ENCODE results near the gene TTC19. TPM values are rescaled to one million over a fixed set of nuclear protein-coding genes. Genes with fewer than 3 reads are reported as not detected.

TTC19 gene, protein sequence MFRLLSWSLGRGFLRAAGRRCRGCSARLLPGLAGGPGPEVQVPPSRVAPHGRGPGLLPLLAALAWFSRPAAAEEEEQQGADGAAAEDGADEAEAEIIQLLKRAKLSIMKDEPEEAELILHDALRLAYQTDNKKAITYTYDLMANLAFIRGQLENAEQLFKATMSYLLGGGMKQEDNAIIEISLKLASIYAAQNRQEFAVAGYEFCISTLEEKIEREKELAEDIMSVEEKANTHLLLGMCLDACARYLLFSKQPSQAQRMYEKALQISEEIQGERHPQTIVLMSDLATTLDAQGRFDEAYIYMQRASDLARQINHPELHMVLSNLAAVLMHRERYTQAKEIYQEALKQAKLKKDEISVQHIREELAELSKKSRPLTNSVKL
- 76.1 TPM for total RNA-seq

DNA sequence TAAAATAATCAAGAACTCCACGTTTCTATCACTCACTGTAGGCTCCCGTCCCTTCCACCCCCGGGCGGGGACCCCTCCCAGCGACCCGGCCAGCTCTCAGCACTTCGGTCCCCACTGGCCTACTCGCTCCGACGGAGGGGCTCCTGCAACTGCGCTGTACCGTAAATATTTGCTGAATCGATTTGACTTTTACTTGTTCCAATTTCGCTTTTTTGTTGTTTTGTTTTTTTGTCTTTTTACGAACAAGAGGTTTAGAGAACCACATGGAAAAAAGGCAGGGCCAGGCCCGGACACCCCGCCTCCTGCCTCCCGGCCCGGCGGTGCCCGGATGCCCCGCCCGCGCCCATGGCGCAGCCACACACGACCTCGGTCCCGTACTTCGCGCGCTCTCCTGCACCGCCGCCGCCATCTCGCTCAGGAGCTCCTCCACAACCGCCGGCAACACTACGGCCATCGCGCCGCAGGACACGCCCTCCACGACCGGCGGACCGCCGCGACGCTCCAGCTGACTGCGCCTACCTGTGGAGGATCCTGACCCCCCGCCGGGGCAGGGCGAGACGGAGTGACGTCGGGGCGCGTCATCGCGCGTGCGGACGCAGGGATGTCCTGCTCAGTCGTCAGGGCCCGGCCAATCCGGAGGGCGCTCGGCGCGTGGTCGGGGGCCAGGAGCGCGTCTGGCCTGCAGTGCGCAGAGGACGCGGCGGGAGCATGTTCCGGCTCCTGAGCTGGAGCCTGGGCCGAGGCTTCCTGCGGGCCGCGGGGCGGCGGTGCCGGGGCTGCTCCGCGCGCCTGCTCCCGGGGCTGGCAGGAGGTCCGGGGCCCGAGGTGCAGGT is at the start of gene TTC19, which contains the start of gene ZSWIM7:
TTC19 (plus strand) TSS at position 684 of the 833 bp plus-strand sequence; CDS start at position 709, 25 bp downstream.
ZSWIM7 (minus strand) TSS at position 564 of the 833 bp plus-strand sequence; CDS start at position 454, 110 bp downstream.

Other genes starting within 250 kb of the TTC19 start
- 13.1 TPM for gene ADORA2B, start 54.7 kb upstream of the TTC19 start, total RNA-seq
- 22.4 TPM for gene ZSWIM7, start 120 bp upstream of the TTC19 start, total RNA-seq
- 162 TPM for gene NCOR1, start 215.7 kb downstream of the TTC19 start, total RNA-seq
- 53.2 TPM for gene PIGL, start 217.4 kb downstream of the TTC19 start, total RNA-seq